Common myeloid progenitor, CD34-positive (primary cell): ENCODE data around the gene CCDC171.

Experiments
- CTCF ChIA-PET: fragments of 350-600 bp; sonication (Branson Sonifier 250); formaldehyde crosslinking; loops from one replicate; lab custom pipeline; 2021; ENCODE audit warnings: antibody characterized with exemption; lab: Charles Lee
- POLR2A ChIA-PET: fragments of 350-600 bp; sonication (Branson Sonifier 250); formaldehyde crosslinking; loops from one replicate; lab custom pipeline; 2021; ENCODE audit warnings: antibody characterized with exemption; lab: Charles Lee
- DNase-seq, 3 donors: peaks; one replicate each; pipeline versions ENCODE4 v3.0.0 to v3.0.0-alpha.2; 2013
- H3K27ac ChIP-seq, 2 experiments: 1 replicate in 1 of 2; 2 replicates in 1 of 2; pipeline ENCODE4 v1.7.0; 2013; ENCODE audit warnings: inconsistent platforms in 2 of 2, low read length in 2 of 2, mild to moderate bottlenecking in 2 of 2, low read depth in 1 of 2, moderate library complexity in 1 of 2; ENCODE audit not compliant: severe bottlenecking in 2 of 2, insufficient read depth in 1 of 2, poor library complexity in 1 of 2
- H3K27me3 ChIP-seq, 5 experiments: replicated peaks in 2 of 5; 1 replicate in 3 of 5; 2 replicates in 2 of 5; pipeline versions ENCODE4 v1.6.1 to v1.7.0; 2013; ENCODE audit warnings: low read length in 4 of 5, mild to moderate bottlenecking in 2 of 5, moderate library complexity in 2 of 5, inconsistent platforms in 1 of 5; ENCODE audit not compliant: insufficient read depth in 5 of 5, control insufficient read depth in 4 of 5
- H3K36me3 ChIP-seq, 4 experiments: 1 replicate in 2 of 4; 2 replicates in 2 of 4; pipeline versions ENCODE4 v1.6.1 to v1.7.0; 2013; ENCODE audit warnings: low read length in 3 of 4, control low read depth in 1 of 4, mild to moderate bottlenecking in 1 of 4; ENCODE audit not compliant: control insufficient read depth in 4 of 4, insufficient read depth in 4 of 4
- H3K4me1 ChIP-seq, 4 experiments: 1 replicate in 3 of 4; 2 replicates in 1 of 4; pipeline versions ENCODE4 v1.6.1 to v1.7.1; 2013; ENCODE audit warnings: low read length in 3 of 4, mild to moderate bottlenecking in 3 of 4, control low read depth in 1 of 4, inconsistent platforms in 1 of 4, moderate library complexity in 1 of 4; ENCODE audit not compliant: control insufficient read depth in 4 of 4, insufficient read depth in 4 of 4; ENCODE audit errors: control extremely low read depth in 1 of 4
- H3K4me3 ChIP-seq, 7 experiments: 1 replicate in 4 of 7; 2 replicates in 3 of 7; pipeline versions ENCODE4 v1.5.1 to v1.7.0; 2013; ENCODE audit warnings: mild to moderate bottlenecking in 7 of 7, low read length in 6 of 7, moderate library complexity in 6 of 7, inconsistent platforms in 2 of 7, low read depth in 2 of 7, control low read depth in 1 of 7; ENCODE audit not compliant: insufficient read depth in 4 of 7, control insufficient read depth in 1 of 7; ENCODE audit errors: extremely low read depth in 1 of 7
- H3K9me3 ChIP-seq, 5 experiments: 1 replicate in 4 of 5; 2 replicates in 1 of 5; pipeline versions ENCODE4 v1.6.1 to v1.7.1; 2013; ENCODE audit warnings: low read length in 4 of 5, mild to moderate bottlenecking in 2 of 5, inconsistent platforms in 1 of 5, low read depth in 1 of 5, moderate library complexity in 1 of 5; ENCODE audit not compliant: control insufficient read depth in 4 of 5, insufficient read depth in 2 of 5; ENCODE audit errors: control extremely low read depth in 1 of 5
- WGBS: methylation state at CpG from one replicate; pipeline ENCODE4 v1.1.5; 2013; ENCODE audit not compliant: insufficient coverage; 5-methylcytosine and 5-hydroxymethylcytosine counted together

CCDC171 gene

DNA sequence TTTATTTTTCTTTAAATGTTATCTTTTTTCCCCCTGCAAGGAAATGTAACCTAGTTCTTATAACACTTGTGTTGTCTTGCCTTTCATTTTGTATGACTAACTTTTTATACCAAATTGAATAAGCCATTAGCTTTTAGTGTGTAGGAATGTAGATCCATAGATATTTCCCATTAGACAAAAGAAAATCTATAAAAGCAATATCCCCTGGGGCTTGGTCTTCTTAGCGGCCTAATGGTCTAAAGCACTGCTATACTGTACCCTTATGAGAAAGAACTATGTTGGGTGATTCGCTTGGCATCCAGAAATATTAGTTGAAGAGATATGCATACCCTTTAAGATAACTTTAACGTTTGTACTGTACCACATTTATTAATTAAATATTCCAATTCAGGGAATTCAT lies 289.2 kb downstream of the CCDC171 start:
- WGBS, result 100% methylated on average over 1 of the region's 3 CpGs
- Histone ChIP-seq H3K9me3 (no peaks in the 10 kb centered on the region), H3K4me1 (no peaks in the 10 kb centered on the region), H3K27me3 (no peaks in the 10 kb centered on the region), H3K36me3 (peaks cover 0 to 5% (median under 1%) of the 10 kb centered on the region in 4 experiments), H3K27ac (no peak overlapping the region), H3K4me3 (no peak overlapping the region)
- ChIA-PET POLR2A (no interaction called here), CTCF (interaction anchor here (0.9 kb wide), 1 partner anchor 291 kb away, joined by 5 read pairs; no protein-coding TSS in a partner anchor)
- no peak for DNase-seq

DNA sequence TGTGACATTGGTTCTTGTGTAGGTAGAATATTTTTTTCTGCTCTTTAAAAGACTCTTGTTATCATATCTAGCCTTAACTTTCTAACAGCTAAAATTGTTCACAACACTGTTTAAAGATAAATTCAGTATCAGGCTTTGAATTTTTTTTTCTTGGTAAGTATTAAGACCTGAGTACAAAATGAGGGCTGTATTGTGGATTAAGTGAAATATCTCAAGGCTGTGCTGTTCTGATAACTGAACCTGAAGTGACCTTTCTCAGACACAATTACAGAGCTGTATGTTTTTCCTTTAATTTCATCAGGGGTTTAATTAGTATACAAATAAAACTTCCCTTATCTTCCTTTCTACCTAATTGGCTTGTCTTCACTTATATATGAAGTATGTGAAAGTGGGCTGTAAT lies 290.5 kb downstream of the CCDC171 start:
- no peaks in the 10 kb centered on the region for H3K4me1 ChIP-seq
- H3K36me3 ChIP-seq, result peaks cover 0 to 5% (median under 1%) of the 10 kb centered on the region in 4 experiments
- no peaks in the 10 kb centered on the region for H3K27me3 ChIP-seq
- DNase-seq, result peak in 1 of 3 donors; percentile 8
- POLR2A ChIA-PET, result no interaction called here
- H3K9me3 ChIP-seq, result no peaks in the 10 kb centered on the region
- CTCF ChIA-PET, result no interaction called here
- no peak overlapping the region for H3K27ac ChIP-seq
- no peak overlapping the region for H3K4me3 ChIP-seq

DNA sequence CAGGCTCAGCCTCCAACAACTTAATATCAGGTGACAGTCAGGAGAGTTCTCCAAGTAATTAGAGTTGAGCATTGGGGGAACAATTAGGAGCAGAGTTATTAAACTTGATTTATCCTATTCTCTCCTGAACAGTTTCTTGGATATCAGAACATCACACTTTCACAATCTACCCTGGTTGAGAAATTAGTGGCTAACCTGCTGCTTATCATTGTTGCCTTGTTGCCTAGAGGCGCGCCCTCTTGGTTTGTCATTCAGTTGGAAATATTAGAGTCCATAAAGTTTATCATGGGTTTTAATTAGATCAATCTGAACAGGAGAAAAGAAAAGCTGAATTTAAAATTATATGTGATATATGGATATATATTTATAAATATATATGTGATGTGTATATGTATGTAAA lies 291.1 kb downstream of the CCDC171 start:
- Histone ChIP-seq H3K9me3 (no peaks in the 10 kb centered on the region), H3K4me3 (no peak overlapping the region), H3K4me1 (no peaks in the 10 kb centered on the region), H3K36me3 (peaks cover 0 to 5% (median under 1%) of the 10 kb centered on the region in 4 experiments), H3K27me3 (no peaks in the 10 kb centered on the region), H3K27ac (no peak overlapping the region)
- POLR2A ChIA-PET, result no interaction called here
- no CpG with 5 or more reads among the region's 2 CpGs for WGBS
- peak in 1 of 3 donors; percentile 0 for DNase-seq
- CTCF ChIA-PET, result no interaction called here

DNA sequence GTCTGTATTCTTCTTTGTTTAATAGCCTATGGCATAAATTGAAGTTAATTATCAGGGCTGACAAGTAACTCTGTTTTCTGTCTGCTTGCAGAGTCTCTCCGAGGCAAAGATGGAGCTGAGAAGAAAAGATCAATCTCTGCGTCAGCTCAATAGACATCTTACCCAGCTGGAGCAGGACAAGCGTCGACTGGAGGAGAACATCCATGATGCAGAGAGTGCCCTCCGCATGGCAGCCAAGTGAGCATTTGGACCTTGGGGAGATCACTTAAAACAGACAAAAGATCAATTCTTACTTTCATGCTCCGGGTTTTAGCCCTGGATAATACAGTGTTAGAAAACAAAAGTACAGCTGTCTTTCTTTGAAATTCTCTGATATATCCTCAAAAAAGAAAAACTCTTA lies 293.8 kb downstream of the CCDC171 start:
- no peak overlapping the region for H3K4me3 ChIP-seq

DNA sequence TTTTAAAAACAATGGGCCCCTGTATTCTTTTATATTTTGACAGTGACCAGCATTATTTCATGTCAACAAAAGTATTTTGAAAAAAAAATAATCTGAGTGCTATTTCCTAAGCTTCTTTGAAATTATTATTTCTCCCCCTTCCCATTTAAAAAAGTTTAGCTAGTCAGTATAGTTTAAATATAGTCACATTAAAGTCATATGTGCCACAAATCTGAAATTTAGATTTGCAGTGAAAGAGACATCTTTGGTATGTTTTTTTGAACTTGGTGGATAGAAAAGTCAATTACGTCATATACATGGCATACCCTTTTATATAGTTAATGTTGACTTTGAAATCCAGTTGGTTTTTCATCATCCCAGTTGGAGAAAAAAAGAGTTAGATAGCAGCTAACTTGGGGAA lies 297.0 kb downstream of the CCDC171 start:
- ChIA-PET POLR2A (no interaction called here), CTCF (no interaction called here)
- H3K27ac ChIP-seq, result no peak overlapping the region
- peaks cover 0 to 1% (median 0%) of the 10 kb centered on the region in 5 experiments for H3K9me3 ChIP-seq
- H3K27me3 ChIP-seq, result no peaks in the 10 kb centered on the region
- WGBS, result no CpG with 5 or more reads among the region's 1 CpG
- no peaks in the 10 kb centered on the region for H3K4me1 ChIP-seq
- DNase-seq, result no peak
- no peak overlapping the region for H3K4me3 ChIP-seq
- peaks cover 0 to 18% (median under 1%) of the 10 kb centered on the region in 4 experiments for H3K36me3 ChIP-seq

More for the DNA sequence above, 293.8 kb downstream of the CCDC171 start:
- no peaks in the 10 kb centered on the region for H3K27me3 ChIP-seq
- H3K4me1 ChIP-seq, result no peaks in the 10 kb centered on the region
- WGBS, result 100% methylated on average over 5 of the region's 6 CpGs
- H3K36me3 ChIP-seq, result peaks cover 0 to 12% (median under 1%) of the 10 kb centered on the region in 4 experiments
- DNase-seq, result no peak
- CTCF ChIA-PET, result interaction anchor here (1.2 kb wide), 1 partner anchor 12 kb away, joined by 3 read pairs; no protein-coding TSS in a partner anchor
- no peak overlapping the region for H3K27ac ChIP-seq
- H3K9me3 ChIP-seq, result no peaks in the 10 kb centered on the region
- POLR2A ChIA-PET, result no interaction called here

DNA sequence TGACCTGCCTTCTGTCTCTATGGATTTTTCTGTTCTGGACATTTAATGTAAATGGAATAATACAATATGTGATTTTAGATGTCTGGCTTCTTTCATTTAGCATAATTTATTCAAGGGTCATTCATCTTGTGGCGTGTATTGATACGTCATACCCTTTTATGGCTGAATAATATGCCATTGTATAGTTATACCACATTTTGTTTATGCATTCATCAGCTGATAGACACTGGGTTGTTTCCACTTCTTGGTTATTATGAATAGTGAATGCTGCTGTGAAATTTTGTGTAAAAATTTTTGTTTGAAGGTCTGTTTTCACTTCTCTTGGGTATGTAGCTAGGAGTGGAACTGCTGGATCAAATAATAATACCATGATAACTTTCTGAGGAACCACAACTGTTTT lies 298.9 kb downstream of the CCDC171 start:
- Histone ChIP-seq H3K4me1 (no peaks in the 10 kb centered on the region), H3K36me3 (peaks cover 0 to 18% (median 0%) of the 10 kb centered on the region in 4 experiments), H3K4me3 (no peak overlapping the region), H3K27me3 (no peaks in the 10 kb centered on the region), H3K27ac (no peak overlapping the region), H3K9me3 (peaks cover 0 to 1% (median 0%) of the 10 kb centered on the region in 5 experiments)
- no peak for DNase-seq
- no CpG with 5 or more reads among the region's 2 CpGs for WGBS
- POLR2A ChIA-PET, result no interaction called here
- CTCF ChIA-PET, result no interaction called here

DNA sequence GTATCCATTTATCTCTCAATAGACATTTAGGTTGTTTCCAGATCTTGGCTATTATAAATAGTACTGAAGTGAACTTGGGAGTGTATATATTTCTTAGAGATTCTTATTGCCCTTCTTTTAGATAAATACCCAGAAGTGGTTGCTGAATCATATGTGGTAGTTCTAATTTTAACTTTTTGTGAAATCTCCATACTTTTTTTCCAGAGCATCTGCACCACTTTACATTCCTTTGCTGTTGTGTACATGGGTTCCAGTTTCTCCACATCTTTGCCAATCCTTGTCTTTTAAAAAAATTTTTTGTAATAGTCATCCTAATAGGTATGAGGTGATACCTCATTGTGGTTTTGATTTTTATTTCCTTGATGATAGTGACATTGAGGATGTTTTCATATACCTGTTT lies 303.7 kb downstream of the CCDC171 start:
- Histone ChIP-seq H3K4me1 (no peaks in the 10 kb centered on the region), H3K27ac (no peak overlapping the region), H3K9me3 (peaks cover 0 to 2% (median 0%) of the 10 kb centered on the region in 5 experiments), H3K27me3 (no peaks in the 10 kb centered on the region), H3K36me3 (peaks cover 0 to 13% (median 4%) of the 10 kb centered on the region in 4 experiments), H3K4me3 (no peak overlapping the region)
- POLR2A ChIA-PET, result no interaction called here
- CTCF ChIA-PET, result no interaction called here
- no peak for DNase-seq
